Endothelial cell of umbilical vein (primary cell): ENCODE data around the gene FRK. TPM values are rescaled to one million over a fixed set of nuclear protein-coding genes. Genes with fewer than 3 reads are reported as not detected.
"Not testable (repeated sequence)": the region's sequence is repeated elsewhere in the genome, so short reads cannot be mapped to it uniquely, and the experiment has no call there.

Source experiments
- BruUV-seq: library from RNA; stranded (reverse); fragments of 400-500 nt; replicated peaks from 2 replicates; lab custom pipeline; 2021; lab: Mats Ljungman, UMichigan
- CTCF ChIA-PET: fragments of 300-600, 350-600 bp; sonication (Branson Sonifier 250); formaldehyde crosslinking; loops from one replicate; lab custom pipeline; 2021; ENCODE audit warnings: antibody characterized with exemption, inconsistent platforms; lab: Charles Lee
- POLR2A ChIA-PET: fragments of 300-600, 350-600 bp; sonication (Branson Sonifier 250); formaldehyde crosslinking; loops from one replicate; lab custom pipeline; 2021; ENCODE audit warnings: antibody characterized with exemption, inconsistent platforms; lab: Charles Lee
- DNase-seq: peaks from one replicate; pipeline ENCODE4 v3.0.0-alpha.2; 2011; ENCODE audit warnings: low read depth, low spot score
- FAIRE-seq: peaks from 2 replicates; lab custom pipeline; 2011; peaks lifted over from hg19 to GRCh38; lab: Jason Lieb, UNC
- H2AFZ ChIP-seq: 2 replicates; pipeline ENCODE4 v1.6.0; 2012; ENCODE audit warnings: low read depth, low read length, control low read depth, inconsistent platforms
- H3K27ac ChIP-seq: 2 replicates; pipeline ENCODE4 v1.5.1; 2011; ENCODE audit warnings: low read depth, mild to moderate bottlenecking, control low read depth, low read length, moderate library complexity; ENCODE audit not compliant: insufficient read depth
- H3K27me3 ChIP-seq, 2 experiments: 2 replicates each; pipeline versions ENCODE4 v1.6.0 to v1.6.1; 2011; ENCODE audit warnings: low read length in 2 of 2, mixed read lengths in 1 of 2; ENCODE audit not compliant: control insufficient read depth in 2 of 2, insufficient read depth in 2 of 2
- H3K36me3 ChIP-seq, 2 experiments: 2 replicates in 1 of 2; 3 replicates in 1 of 2; pipeline ENCODE4 v1.5.1; 2011; ENCODE audit warnings: low read length in 2 of 2, mild to moderate bottlenecking in 1 of 2, moderate library complexity in 1 of 2; ENCODE audit not compliant: control insufficient read depth in 2 of 2, insufficient read depth in 2 of 2; ENCODE audit errors: extremely low read depth in 1 of 2
- H3K4me1 ChIP-seq: 3 replicates; pipeline ENCODE4 v1.5.1; 2011; ENCODE audit warnings: mild to moderate bottlenecking, low read length; ENCODE audit not compliant: control insufficient read depth, insufficient read depth; ENCODE audit errors: extremely low read depth
- H3K4me2 ChIP-seq: 2 replicates; pipeline ENCODE4 v1.6.1; 2011; ENCODE audit warnings: low read length, control low read depth, mixed read lengths; ENCODE audit not compliant: insufficient read depth
- H3K4me3 ChIP-seq, 3 experiments: fragments of 200-600 bp in 1 of 3; sonication (generic), shearing (Covaris generic) in 1 of 3; replicated peaks in 1 of 3; 2 replicates each; pipeline ENCODE4 v1.5.1; 2011 to 2016; ENCODE audit warnings: control low read depth in 3 of 3, low read length in 3 of 3, mild to moderate bottlenecking in 2 of 3, inconsistent platforms in 1 of 3, low read depth in 1 of 3, moderate library complexity in 1 of 3; ENCODE audit not compliant: insufficient read depth in 1 of 3
- H3K79me2 ChIP-seq: 2 replicates; pipeline ENCODE4 v1.6.0; 2012; ENCODE audit warnings: low read length, inconsistent platforms; ENCODE audit not compliant: control insufficient read depth, insufficient read depth
- H3K9ac ChIP-seq: replicated peaks from 2 replicates; pipeline ENCODE3; 2011; ENCODE audit warnings: low read length, control low read depth; ENCODE audit not compliant: insufficient read depth; ENCODE audit errors: extremely low read depth
- H3K9me1 ChIP-seq: replicated peaks from 3 replicates; pipeline ENCODE4 v1.6.0; 2011; ENCODE audit warnings: mild to moderate bottlenecking, low read length; ENCODE audit not compliant: control insufficient read depth, insufficient read depth; ENCODE audit errors: extremely low read depth
- H3K9me3 ChIP-seq: replicated peaks from 2 replicates; pipeline ENCODE4 v1.5.1; 2012; ENCODE audit warnings: low read length, inconsistent platforms; ENCODE audit not compliant: control insufficient read depth, insufficient read depth
- H4K20me1 ChIP-seq: replicated peaks from 2 replicates; pipeline ENCODE3; 2011; ENCODE audit warnings: mild to moderate bottlenecking, low read length; ENCODE audit not compliant: control insufficient read depth, insufficient read depth; ENCODE audit errors: extremely low read depth
- JUN ChIP-seq: IDR thresholded peaks from 2 replicates; pipeline ENCODE4 v1.6.1; 2011; ENCODE audit warnings: borderline replicate concordance, low read depth; ENCODE audit not compliant: insufficient read length, insufficient read depth
- dilution Hi-C: fragments of 300-500 bp; cut with MboI; formaldehyde crosslinking; loops from one replicate; pipeline ENCODE4 v1.15.0; 2019; ENCODE audit warnings: low sequenced_read_pairs; ENCODE audit not compliant: extremely low pct_ligation_motif_present
- intact Hi-C: fragments of 100-400 bp; cut with micrococcal nuclease; formaldehyde crosslinking; loops from one replicate; pipeline ENCODE4 v1.10.0; 2022
- polyA plus RNA-seq, 4 experiments: library from polyadenylated mRNA; depleted of rRNA in 3 of 4; stranded (reverse) in 3 of 4; unstranded in 1 of 4; fragments of >200 nt; gene quantifications; 2 replicates each; pipeline versions ENCODE4 v1.2.1 to v1.2.3, GENCODE V29; 2011 to 2012; ENCODE audit warnings: missing spikeins in 1 of 4
- total RNA-seq: library from RNA; stranded (reverse); gene quantifications from 2 replicates; pipeline ENCODE4 v1.2.3, GENCODE V29; 2021

The FRK gene
- total and polyA plus RNA-seq, 2 donors (not counting 3 experiments of a cell fraction or from before 2014, with no cell fraction given): 0.01 TPM; not detected in 1

DNA sequence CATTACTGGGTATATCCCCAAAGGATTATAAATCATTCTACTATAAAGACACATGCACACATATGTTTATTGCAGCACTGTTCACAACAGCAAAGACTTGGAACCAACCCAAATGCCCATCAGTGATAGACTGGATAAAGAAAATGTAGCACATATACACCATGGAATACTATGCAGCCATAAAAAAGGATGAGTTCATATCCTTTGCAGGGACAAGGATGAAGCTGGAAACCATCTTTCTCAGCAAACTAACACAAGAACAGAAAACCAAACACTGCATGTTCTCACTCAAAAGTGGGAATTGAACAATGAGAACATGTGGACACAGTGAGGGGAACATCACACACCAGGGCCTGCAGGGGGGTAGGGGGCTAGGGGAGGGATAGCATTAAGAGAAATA, 14.4 kb downstream of the FRK start:
- H3K4me2 ChIP-seq, dilution Hi-C loops, H3K36me3 ChIP-seq, POLR2A ChIA-PET, H3K4me3 ChIP-seq, H3K9me1 ChIP-seq, H3K79me2 ChIP-seq, DNase-seq, H3K27ac ChIP-seq, FAIRE-seq, CTCF ChIA-PET, H3K27me3 ChIP-seq, H2AFZ ChIP-seq, H3K4me1 ChIP-seq, H3K9ac ChIP-seq, BruUV-seq, intact Hi-C loops, H4K20me1 ChIP-seq, H3K9me3 ChIP-seq: not testable (repeated sequence)

DNA sequence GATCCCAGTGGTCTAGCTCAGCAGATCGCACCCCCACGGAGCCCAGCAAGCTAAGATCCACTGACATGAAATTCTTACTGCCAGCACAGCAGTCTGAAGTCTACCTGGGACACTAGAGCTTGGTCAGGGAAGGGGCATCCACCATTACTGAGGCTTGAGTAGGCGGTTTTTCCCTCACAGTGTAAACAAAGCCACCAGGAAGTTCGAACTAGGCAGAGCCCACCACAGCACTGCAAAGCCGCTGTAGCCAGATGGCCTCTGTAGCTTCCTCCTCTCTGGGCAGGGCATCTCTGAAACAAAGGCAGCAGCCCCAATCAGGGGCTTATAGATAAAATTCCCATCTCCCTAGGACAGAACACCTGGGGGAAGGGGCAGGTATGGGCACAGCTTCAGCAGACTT, 18.8 kb downstream of the FRK start:
- Histone ChIP-seq H3K36me3 (no peaks in the 10 kb centered on the region), H4K20me1 (no peaks in the 10 kb centered on the region), H3K4me2 (no peak overlapping the region), H3K27me3 (no peaks in the 10 kb centered on the region), H3K9me3 (no peaks in the 10 kb centered on the region), H3K27ac (no peak overlapping the region), H3K4me1 (no peaks in the 10 kb centered on the region), H2AFZ (no peak overlapping the region), H3K9ac (no peak overlapping the region), H3K4me3 (no peak overlapping the region), H3K9me1 (no peaks in the 10 kb centered on the region), H3K79me2 (no peaks in the 10 kb centered on the region)
- FAIRE-seq: no peak
- no peak for TF ChIP-seq JUN
- dilution Hi-C loops (no loop called here), intact Hi-C loops (no loop called here)
- no TSS peak for BruUV-seq
- CTCF ChIA-PET: interaction anchor here (1.0 kb wide), 1 partner anchor 15 kb away, joined by 3 read pairs; no protein-coding TSS in a partner anchor
- DNase-seq: no peak
- POLR2A ChIA-PET: no interaction called here
